GM21529 (cell line): ENCODE data around the gene SPRR3.

ENCODE experiments used
- ATAC-seq: cut with Tn5 transposase; IDR thresholded peaks from one replicate; pipeline ENCODE4 v1.9.1; 2021; ENCODE audit not compliant: unreplicated experiment

Gene SPRR3

DNA sequence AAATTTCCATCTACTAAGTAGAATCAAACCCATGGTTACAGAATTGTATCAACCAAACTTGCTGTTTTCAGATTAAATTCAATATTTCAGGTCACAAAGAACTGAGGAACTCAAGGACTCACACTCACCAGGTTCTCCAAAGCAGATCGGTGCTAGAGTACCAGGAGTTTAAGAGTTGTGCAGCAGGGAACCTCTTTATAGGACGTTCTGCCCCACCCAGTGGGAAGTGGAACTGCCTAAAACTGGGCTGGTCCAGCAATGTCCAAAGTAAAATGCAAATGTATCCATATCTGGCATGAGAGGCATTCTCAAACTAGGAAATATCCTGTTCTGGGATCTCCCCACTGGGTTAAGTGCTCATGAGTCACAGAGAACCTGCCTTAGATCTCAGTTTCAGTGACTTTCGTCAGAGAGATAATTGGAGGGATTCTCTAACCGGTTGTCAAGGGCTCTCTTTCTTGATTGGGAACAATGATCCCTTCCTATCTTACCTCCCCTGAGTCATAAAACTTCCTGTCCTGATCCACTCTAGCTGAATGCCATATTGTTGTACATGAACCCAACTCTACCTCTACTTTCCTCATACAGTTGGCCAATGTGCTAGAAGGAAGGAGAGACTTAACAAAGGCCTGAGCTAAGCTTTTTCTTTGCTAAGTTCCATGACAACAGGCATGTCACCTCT is 39.5 kb downstream of the SPRR3 start, which contains the start of gene SPRR2D:
TSS of gene SPRR2D (minus strand) at position 171 of the 682 bp plus-strand sequence. CDS start 774 bp downstream, outside the sequence.
- no peak for ATAC-seq

DNA sequence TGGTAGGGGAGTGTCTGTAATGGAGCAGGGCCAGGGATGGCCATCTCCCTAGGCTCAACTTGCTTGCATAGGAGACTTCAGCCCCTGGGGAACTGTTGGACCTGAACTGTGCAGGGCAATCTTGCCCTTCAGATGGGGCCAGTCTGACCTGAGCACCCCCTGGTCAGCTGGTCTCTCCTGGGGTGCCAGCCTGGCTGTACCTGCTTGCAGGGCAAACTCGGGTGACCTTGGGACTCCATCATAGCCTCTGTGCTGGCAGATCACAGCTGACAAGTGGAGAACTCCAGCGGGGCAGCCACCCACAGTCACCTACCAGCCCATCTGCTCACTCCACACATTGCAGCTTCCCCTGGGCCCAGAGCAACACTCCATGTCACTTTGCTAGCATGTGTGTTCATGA is 47.7 kb downstream of the SPRR3 start:
- no peak for ATAC-seq
